HepG2 (cell line): ENCODE data around the gene NDRG3. TPM values are rescaled to one million over a fixed set of nuclear protein-coding genes. Genes with fewer than 3 reads are reported as not detected.
A peak's percentile ranks its signal among the peaks of the same experiment; 100 is the strongest.

Source experiments
- ARID4A ChIP-seq: sonication (generic); formaldehyde crosslinking; IDR thresholded peaks from 2 replicates; pipeline ENCODE4 v1.5.0; 2020; ENCODE audit warnings: mild to moderate bottlenecking, missing genetic modification reagents, borderline replicate concordance
- CREB1 ChIP-seq, 2 experiments: fragments of 450-650 bp in 1 of 2; IDR thresholded peaks; 2 replicates each; pipeline ENCODE4 v1.6.1; 2016 to 2017; ENCODE audit warnings: control low read depth in 1 of 2, mild to moderate bottlenecking in 1 of 2, missing compliant biosample characterization in 1 of 2, missing genetic modification characterization in 1 of 2
- FOXA3 ChIP-seq: IDR thresholded peaks from 2 replicates; pipeline ENCODE4 v1.6.1; 2016; ENCODE audit warnings: missing genetic modification reagents, missing compliant biosample characterization
- HIVEP1 ChIP-seq: sonication (generic); formaldehyde crosslinking; IDR thresholded peaks from 2 replicates; pipeline ENCODE4 v1.4.0; 2020; ENCODE audit warnings: mild to moderate bottlenecking, missing genetic modification reagents
- HNRNPL ChIP-seq: fragments of 200-400 bp; formaldehyde crosslinking; IDR thresholded peaks from 2 replicates; pipeline ENCODE4 v1.6.1; 2017; ENCODE audit warnings: mild to moderate bottlenecking, low read depth, low read length
- MYNN ChIP-seq: sonication (generic); formaldehyde crosslinking; IDR thresholded peaks from 2 replicates; pipeline ENCODE4 v1.4.0; 2020; ENCODE audit warnings: mild to moderate bottlenecking, low read depth, missing genetic modification reagents
- PHF8 ChIP-seq: sonication (generic); formaldehyde crosslinking; IDR thresholded peaks from 2 replicates; pipeline ENCODE4 v1.5.0; 2020; ENCODE audit warnings: missing genetic modification reagents
- SETDB1 ChIP-seq: sonication (generic); formaldehyde crosslinking; IDR thresholded peaks from 2 replicates; pipeline ENCODE4 v1.5.1; 2020; ENCODE audit warnings: missing genetic modification reagents, mild to moderate bottlenecking, borderline replicate concordance
- SNAPC2 ChIP-seq: sonication (generic); formaldehyde crosslinking; IDR thresholded peaks from 2 replicates; pipeline ENCODE4 v1.8.1; 2022; ENCODE audit warnings: mild to moderate bottlenecking, missing genetic modification reagents
- ZFP91 ChIP-seq: sonication (generic); formaldehyde crosslinking; IDR thresholded peaks from 2 replicates; pipeline ENCODE4 v1.9.0; 2022; ENCODE audit warnings: missing genetic modification reagents, mild to moderate bottlenecking, borderline replicate concordance
- ZNF205 ChIP-seq: IDR thresholded peaks from 2 replicates; pipeline ENCODE4 v1.6.1; 2018; ENCODE audit warnings: missing biosample characterization, missing genetic modification reagents
- ZNF407 ChIP-seq: sonication (generic); formaldehyde crosslinking; IDR thresholded peaks from one replicate; pipeline ENCODE4 v1.5.1; 2020; ENCODE audit warnings: mild to moderate bottlenecking, missing genetic modification reagents; ENCODE audit errors: not compliant biosample characterization
- ZNF44 ChIP-seq: sonication (generic); formaldehyde crosslinking; IDR thresholded peaks from 2 replicates; pipeline ENCODE4 v1.5.1; 2020; ENCODE audit warnings: mild to moderate bottlenecking, missing genetic modification reagents
- ZNF547 ChIP-seq: sonication (generic); formaldehyde crosslinking; IDR thresholded peaks from 2 replicates; pipeline ENCODE4 v1.5.1; 2020; ENCODE audit warnings: mild to moderate bottlenecking, missing genetic modification reagents
- ZNF572 ChIP-seq: sonication (generic); formaldehyde crosslinking; IDR thresholded peaks from 2 replicates; pipeline ENCODE4 v1.5.1; 2020; ENCODE audit warnings: mild to moderate bottlenecking, missing genetic modification reagents
- polyA plus RNA-seq, 8 experiments: library from polyadenylated mRNA; depleted of rRNA in 3 of 8; stranded (reverse) in 7 of 8; unstranded in 1 of 8; fragments of >200 nt; fragmentation: Illumina TruSeq in 4 of 8; extraction: Trizol in 4 of 8; gene quantifications; 2 replicates each; pipeline versions ENCODE4 v1.2.1 to v1.2.3, GENCODE V29; 2011 to 2016; ENCODE audit warnings: low read depth in 4 of 8, missing spikeins in 1 of 8, mixed read lengths in 1 of 8; ENCODE audit not compliant: insufficient read depth in 1 of 8
- total RNA-seq, 5 experiments: library from RNA; depleted of rRNA; stranded (reverse); fragments of >200 nt; fragmentation: Illumina TruSeq; extraction: Trizol; gene quantifications; 2 replicates each; pipeline ENCODE4 v1.2.3, GENCODE V29; 2016; ENCODE audit warnings: low read depth in 1 of 5

NDRG3 gene
- total and polyA plus RNA-seq, 2 of the 13 experiments (the other 11 are each of a cell fraction or from before 2014, with no cell fraction given) = 36.0 to 40.5 TPM

- TF ChIP-seq ARID4A (CRISPR knock-in tag) = peak; percentile 32
- peak; percentile 54 for TF ChIP-seq PHF8
- TF ChIP-seq HIVEP1 (CRISPR knock-in tag) = no peak
- no peak for TF ChIP-seq ZFP91 (CRISPR knock-in tag)
- TF ChIP-seq SNAPC2 (CRISPR knock-in tag) = no peak
- no peak for TF ChIP-seq CREB1 (IDR thresholded peaks at IDR 0.05)
- TF ChIP-seq CREB1 (CRISPR knock-in tag; IDR thresholded peaks at IDR 0.05) = no peak
- no peak for TF ChIP-seq MYNN
- no peak for TF ChIP-seq FOXA3 (CRISPR knock-in tag)
- TF ChIP-seq ZNF407 (CRISPR knock-in tag) = no peak
- no peak for TF ChIP-seq ZNF572 (CRISPR knock-in tag)
- peak; percentile 21; the same call in 1 of the 2 replicates for TF ChIP-seq ZNF547
- TF ChIP-seq HNRNPL = no peak
- no peak for TF ChIP-seq SETDB1 (CRISPR knock-in tag)
- 0 out of 2 replicates have a peak, but pooled peaks have one; percentile 28 for TF ChIP-seq ZNF205 (CRISPR knock-in tag)
- TF ChIP-seq ZNF44 = peak; percentile 70; the same call in 1 of the 2 replicates
Measured at GRCh38 chr20:36745927-36746659, at the start of gene NDRG3 (continued).
